Measurements from ENCODE around the gene MPO. TPM values are rescaled to one million over a fixed set of nuclear protein-coding genes. Genes with fewer than 3 reads are reported as not detected.

MPO gene
- total RNA-seq, 2 experiments from 2014 or later = not detected

- no peaks in the 10 kb centered on the region for H3K9me2 ChIP-seq (ENCODE audit: insufficient read depth, low read length)
- TF ChIP-seq EZH2phosphoT487 (IDR thresholded peaks at IDR 0.05; ENCODE audit: borderline replicate concordance, low read depth, low read length) (no peak), CTCF (conservative IDR thresholded peaks at IDR 0.05; ENCODE audit: low read length) (no peak)
- no TSS peak for BruUV-seq (replicated peaks)
- no peak overlapping the region for H2AFZ ChIP-seq (ENCODE audit: low read length)
- no peaks in the 10 kb centered on the region for H4K20me1 ChIP-seq (ENCODE audit: insufficient read depth, low read length)
- no peaks in the 10 kb centered on the region for H3K79me2 ChIP-seq (ENCODE audit: insufficient read depth, low read depth, low read length)
- ChIA-PET POLR2A (no interaction called here), CTCF (ENCODE audit: unreplicated experiment) (no interaction called here)
- no peak overlapping the region for H3K27ac ChIP-seq (ENCODE audit: low read depth, low read length, poor library complexity, severe bottlenecking)
- no peak overlapping the region for H3K4me3 ChIP-seq (ENCODE audit: low read depth, low read length, poor library complexity, severe bottlenecking)
- no peak for DNase-seq (ENCODE audit: low spot score)
- H3K36me3 ChIP-seq (ENCODE audit: insufficient read depth, low read length) = no peaks in the 10 kb centered on the region
- intact Hi-C loops (cut with micrococcal nuclease; ENCODE audit: unreplicated experiment) = loop anchor here (1.0 kb wide), 1 partner anchor 198 kb away; no protein-coding TSS in a partner anchor
- H3K9me3 ChIP-seq (ENCODE audit: low read length) = no peaks in the 10 kb centered on the region
- no peak overlapping the region for H3K4me2 ChIP-seq (ENCODE audit: low read length)
- H3K4me1 ChIP-seq (ENCODE audit: insufficient read depth, low read length, poor library complexity, severe bottlenecking) = no peaks in the 10 kb centered on the region
Observed at GRCh38 chr17:58248955-58249269, 31.8 kb downstream of the MPO start.

- Histone ChIP-seq H3K4me1 (ENCODE audit: insufficient read depth, low read length, poor library complexity, severe bottlenecking) (no peaks in the 10 kb centered on the region), H3K79me2 (ENCODE audit: insufficient read depth, low read depth, low read length) (no peaks in the 10 kb centered on the region), H3K27ac (ENCODE audit: low read depth, low read length, poor library complexity, severe bottlenecking) (no peak overlapping the region), H3K9me3 (ENCODE audit: low read length) (no peaks in the 10 kb centered on the region), H3K36me3 (ENCODE audit: insufficient read depth, low read length) (no peaks in the 10 kb centered on the region), H4K20me1 (ENCODE audit: insufficient read depth, low read length) (no peaks in the 10 kb centered on the region), H3K4me3 (ENCODE audit: low read depth, low read length, poor library complexity, severe bottlenecking) (no peak overlapping the region), H3K9me2 (ENCODE audit: insufficient read depth, low read length) (no peaks in the 10 kb centered on the region), H3K4me2 (ENCODE audit: low read length) (no peak overlapping the region), H2AFZ (ENCODE audit: low read length) (no peak overlapping the region)
- no peak for TF ChIP-seq CTCF (conservative IDR thresholded peaks at IDR 0.05; ENCODE audit: low read length)
- CTCF ChIA-PET (ENCODE audit: unreplicated experiment) = interaction anchor here (0.6 kb wide), 2 partner anchors 18 to 170 kb away, joined by 3 to 4 read pairs; no protein-coding TSS in a partner anchor
- DNase-seq (ENCODE audit: low spot score) = no peak
- BruUV-seq (replicated peaks) = no TSS peak
- intact Hi-C loops (cut with micrococcal nuclease; ENCODE audit: unreplicated experiment) = no loop called here
- POLR2A ChIA-PET = interaction anchor here (0.7 to 1.3 kb wide), 3 partner anchors 28 to 213 kb away, joined by 3 to 4 read pairs (median 3); no protein-coding TSS in a partner anchor
Observed at GRCh38 chr17:58247511-58248363, 33.0 kb downstream of the MPO start.

GRCh38 chr17:58246781-58247180, 34.0 kb downstream of the MPO start:
- ChIA-PET CTCF (ENCODE audit: unreplicated experiment) (no interaction called here), POLR2A (interaction anchor here (0.7 kb wide), 1 partner anchor 214 kb away, joined by 3 read pairs; no protein-coding TSS in a partner anchor)
- DNase-seq (ENCODE audit: low spot score) = no peak
- Histone ChIP-seq H4K20me1 (ENCODE audit: insufficient read depth, low read length) (no peaks in the 10 kb centered on the region), H3K9me2 (ENCODE audit: insufficient read depth, low read length) (no peaks in the 10 kb centered on the region), H3K36me3 (ENCODE audit: insufficient read depth, low read length) (no peaks in the 10 kb centered on the region), H3K4me1 (ENCODE audit: insufficient read depth, low read length, poor library complexity, severe bottlenecking) (no peaks in the 10 kb centered on the region), H3K79me2 (ENCODE audit: insufficient read depth, low read depth, low read length) (no peaks in the 10 kb centered on the region), H2AFZ (ENCODE audit: low read length) (no peak overlapping the region), H3K9me3 (ENCODE audit: low read length) (no peaks in the 10 kb centered on the region), H3K27ac (ENCODE audit: low read depth, low read length, poor library complexity, severe bottlenecking) (no peak overlapping the region), H3K4me2 (ENCODE audit: low read length) (no peak overlapping the region), H3K4me3 (ENCODE audit: low read depth, low read length, poor library complexity, severe bottlenecking) (no peak overlapping the region)
- BruUV-seq (replicated peaks) = no TSS peak
- intact Hi-C loops (cut with micrococcal nuclease; ENCODE audit: unreplicated experiment) = no loop called here
- TF ChIP-seq EZH2phosphoT487 (IDR thresholded peaks at IDR 0.05; ENCODE audit: borderline replicate concordance, low read depth, low read length) (no peak), CTCF (conservative IDR thresholded peaks at IDR 0.05; ENCODE audit: low read length) (no peak)
